ENCODE results near the gene TTN.

DNA sequence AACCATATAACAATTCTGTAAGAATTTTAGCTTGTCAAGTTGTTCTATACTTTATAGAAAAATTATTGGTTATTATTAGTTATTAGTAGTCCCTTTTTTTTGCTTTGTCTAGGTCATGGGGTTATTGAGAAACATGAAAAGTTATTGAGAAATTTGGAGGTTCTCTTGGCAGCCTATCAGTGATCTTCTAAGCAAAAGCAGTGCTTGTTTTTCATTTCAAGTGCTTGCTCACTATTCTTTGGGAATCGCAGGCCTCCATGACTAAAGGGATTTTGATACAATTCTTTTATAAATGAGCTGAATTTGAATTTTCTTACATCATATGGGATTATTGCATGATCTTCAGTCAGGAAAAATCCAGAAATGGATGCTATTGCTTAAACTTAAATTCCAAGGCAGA lies 301.1 kb downstream of the TTN start:
- TF ChIP-seq, protein P1, sequence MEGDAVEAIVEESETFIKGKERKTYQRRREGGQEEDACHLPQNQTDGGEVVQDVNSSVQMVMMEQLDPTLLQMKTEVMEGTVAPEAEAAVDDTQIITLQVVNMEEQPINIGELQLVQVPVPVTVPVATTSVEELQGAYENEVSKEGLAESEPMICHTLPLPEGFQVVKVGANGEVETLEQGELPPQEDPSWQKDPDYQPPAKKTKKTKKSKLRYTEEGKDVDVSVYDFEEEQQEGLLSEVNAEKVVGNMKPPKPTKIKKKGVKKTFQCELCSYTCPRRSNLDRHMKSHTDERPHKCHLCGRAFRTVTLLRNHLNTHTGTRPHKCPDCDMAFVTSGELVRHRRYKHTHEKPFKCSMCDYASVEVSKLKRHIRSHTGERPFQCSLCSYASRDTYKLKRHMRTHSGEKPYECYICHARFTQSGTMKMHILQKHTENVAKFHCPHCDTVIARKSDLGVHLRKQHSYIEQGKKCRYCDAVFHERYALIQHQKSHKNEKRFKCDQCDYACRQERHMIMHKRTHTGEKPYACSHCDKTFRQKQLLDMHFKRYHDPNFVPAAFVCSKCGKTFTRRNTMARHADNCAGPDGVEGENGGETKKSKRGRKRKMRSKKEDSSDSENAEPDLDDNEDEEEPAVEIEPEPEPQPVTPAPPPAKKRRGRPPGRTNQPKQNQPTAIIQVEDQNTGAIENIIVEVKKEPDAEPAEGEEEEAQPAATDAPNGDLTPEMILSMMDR (IDR thresholded peaks at IDR 0.05): no peak
- TF ChIP-seq POLR2A (IDR thresholded peaks at IDR 0.05): no peak

Measured in uterus (tissue), 2 donors.